H7 (cell line): ENCODE results near the gene SEC31A. TPM values are rescaled to one million over a fixed set of nuclear protein-coding genes. Genes with fewer than 3 reads are reported as not detected.

Experiments
- total RNA-seq: library from RNA; depleted of rRNA; stranded (reverse); fragments of >200 nt; shearing (Covaris generic); gene quantifications from 2 replicates; pipeline ENCODE4 v1.2.3, GENCODE V29; 2014; rRNA removed

The SEC31A gene
- total RNA-seq, 1 experiment from 2014 or later, result 117 TPM

Other genes with a start within 250 kb of the SEC31A start
- gene SCD5, start 92.4 kb downstream of the SEC31A start, total RNA-seq, result 2.3 and 4.8 TPM in 2 replicates
- 22.9 and 26.2 TPM in 2 replicates for gene THAP9, start 9.6 kb upstream of the SEC31A start, total RNA-seq
- 11.4 and 13.0 TPM in 2 replicates for gene LIN54, start 119.7 kb upstream of the SEC31A start, total RNA-seq
- 77.9 and 89.0 TPM in 2 replicates for gene COPS4, start 144.0 kb upstream of the SEC31A start, total RNA-seq
- gene PLAC8, start 223.6 kb upstream of the SEC31A start, total RNA-seq, result 0.41 and 3.4 TPM in 2 replicates